C4-2B (cell line): ENCODE measurements around the gene TMEM175.

Experiments
- ZFX ChIP-seq: fragments of 450-650 bp; IDR thresholded peaks from 2 replicates; pipeline ENCODE4 v1.6.1; 2017
- TF ChIP-seq, protein P1 (sequence below): fragments of 450-650 bp; conservative IDR thresholded peaks from 2 replicates; pipeline ENCODE4 v1.5.1; 2017; ENCODE audit warnings: mild to moderate bottlenecking

DNA sequence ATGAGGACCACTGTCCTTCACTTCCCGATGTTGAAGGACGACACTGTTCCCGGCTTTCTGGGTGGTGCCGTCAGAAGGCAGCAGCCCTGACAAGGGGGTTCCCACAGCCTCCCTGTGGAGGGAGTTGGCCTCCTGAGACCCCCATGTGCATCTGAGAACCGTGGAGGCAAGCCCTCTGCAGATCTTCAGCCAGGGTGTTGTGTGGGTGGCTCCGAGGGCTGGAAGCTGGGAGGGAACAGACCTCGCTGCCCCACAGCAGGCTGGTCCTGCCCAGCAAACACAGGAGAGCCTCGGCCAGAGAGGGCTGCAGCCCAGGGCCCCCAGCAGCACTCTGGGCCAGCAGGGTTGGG, 24.9 kb downstream of the TMEM175 start:
- TF ChIP-seq, protein P1, sequence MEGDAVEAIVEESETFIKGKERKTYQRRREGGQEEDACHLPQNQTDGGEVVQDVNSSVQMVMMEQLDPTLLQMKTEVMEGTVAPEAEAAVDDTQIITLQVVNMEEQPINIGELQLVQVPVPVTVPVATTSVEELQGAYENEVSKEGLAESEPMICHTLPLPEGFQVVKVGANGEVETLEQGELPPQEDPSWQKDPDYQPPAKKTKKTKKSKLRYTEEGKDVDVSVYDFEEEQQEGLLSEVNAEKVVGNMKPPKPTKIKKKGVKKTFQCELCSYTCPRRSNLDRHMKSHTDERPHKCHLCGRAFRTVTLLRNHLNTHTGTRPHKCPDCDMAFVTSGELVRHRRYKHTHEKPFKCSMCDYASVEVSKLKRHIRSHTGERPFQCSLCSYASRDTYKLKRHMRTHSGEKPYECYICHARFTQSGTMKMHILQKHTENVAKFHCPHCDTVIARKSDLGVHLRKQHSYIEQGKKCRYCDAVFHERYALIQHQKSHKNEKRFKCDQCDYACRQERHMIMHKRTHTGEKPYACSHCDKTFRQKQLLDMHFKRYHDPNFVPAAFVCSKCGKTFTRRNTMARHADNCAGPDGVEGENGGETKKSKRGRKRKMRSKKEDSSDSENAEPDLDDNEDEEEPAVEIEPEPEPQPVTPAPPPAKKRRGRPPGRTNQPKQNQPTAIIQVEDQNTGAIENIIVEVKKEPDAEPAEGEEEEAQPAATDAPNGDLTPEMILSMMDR = no peak
- TF ChIP-seq ZFX = no peak
